Ishikawa (cell line): Measurements from ENCODE around the gene MAPK7.

Experiments
- CEBPB ChIP-seq: IDR thresholded peaks from 2 replicates; pipeline ENCODE4 v1.6.1; 2012
- CREB1 ChIP-seq: IDR thresholded peaks from 2 replicates; pipeline ENCODE4 v1.6.1; 2012; ENCODE audit warnings: low read depth
- EGR1 ChIP-seq: IDR thresholded peaks from 2 replicates; pipeline ENCODE4 v1.6.1; 2012
- EP300 ChIP-seq: IDR thresholded peaks from 2 replicates; pipeline ENCODE4 v1.6.1; 2012; ENCODE audit warnings: borderline replicate concordance
- FOXM1 ChIP-seq: IDR thresholded peaks from 2 replicates; pipeline ENCODE4 v1.6.1; 2012; ENCODE audit warnings: low read depth, borderline replicate concordance
- RAD21 ChIP-seq: IDR thresholded peaks from 2 replicates; pipeline ENCODE4 v1.6.1; 2012; ENCODE audit warnings: low read depth
- REST ChIP-seq: IDR thresholded peaks from 2 replicates; pipeline ENCODE4 v1.6.1; 2012; ENCODE audit warnings: low read depth, mild to moderate bottlenecking
- TAF1 ChIP-seq: IDR thresholded peaks from 2 replicates; pipeline ENCODE4 v1.6.1; 2012; ENCODE audit warnings: low read depth, mild to moderate bottlenecking
- TCF12 ChIP-seq: IDR thresholded peaks from 2 replicates; pipeline ENCODE4 v1.6.1; 2012; ENCODE audit warnings: low read depth
- TEAD4 ChIP-seq: IDR thresholded peaks from 2 replicates; pipeline ENCODE4 v1.6.1; 2012
- USF1 ChIP-seq: IDR thresholded peaks from 2 replicates; pipeline ENCODE4 v1.6.1; 2012
- ZBTB7A ChIP-seq: IDR thresholded peaks from 2 replicates; pipeline ENCODE4 v1.6.1; 2012; ENCODE audit warnings: low read depth
- TF ChIP-seq, protein P1 (sequence below): IDR thresholded peaks from 2 replicates; pipeline ENCODE4 v1.6.1; 2012

DNA sequence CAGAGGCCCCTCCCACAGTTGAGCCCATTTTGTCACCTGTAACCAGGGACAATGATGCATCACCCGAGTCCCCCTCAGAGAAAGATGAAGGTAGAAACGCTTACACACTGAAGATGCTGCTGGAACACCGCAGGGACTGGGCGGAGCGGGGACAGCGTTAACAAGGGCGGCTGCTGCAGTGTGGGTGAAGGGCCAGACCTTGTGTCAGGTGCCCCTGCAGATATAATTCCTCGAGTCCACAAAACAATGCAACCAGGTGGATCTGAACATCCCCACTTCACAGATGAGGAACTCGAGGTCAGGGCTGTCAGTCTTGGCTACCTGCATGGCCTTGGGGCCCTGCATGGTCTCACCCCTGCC, 6.3 kb upstream of the MAPK7 start:
- TF ChIP-seq EP300 (no peak), ZBTB7A (no peak), TAF1 (no peak), RAD21 (no peak), REST (no peak), TCF12 (no peak), FOXM1 (no peak), CREB1 (no peak), EGR1 (no peak), TEAD4 (no peak), CEBPB (no peak), USF1 (no peak)
- TF ChIP-seq, protein P1, sequence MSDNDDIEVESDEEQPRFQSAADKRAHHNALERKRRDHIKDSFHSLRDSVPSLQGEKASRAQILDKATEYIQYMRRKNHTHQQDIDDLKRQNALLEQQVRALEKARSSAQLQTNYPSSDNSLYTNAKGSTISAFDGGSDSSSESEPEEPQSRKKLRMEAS = no peak
